Spinal cord (tissue), 10 donors: ENCODE data around the gene THBD. TPM values are rescaled to one million over a fixed set of nuclear protein-coding genes. Genes with fewer than 3 reads are reported as not detected.

Experiments
- DNase-seq, 6 donors: peaks; one replicate each; pipeline versions ENCODE4 v3.0.0 to v3.0.0-alpha.2; 2013 to 2015; ENCODE audit warnings: low spot score in 6 of 6, low read depth in 4 of 6
- H3K27ac ChIP-seq: one replicate; pipeline ENCODE4 v1.5.1; 2013; ENCODE audit warnings: low read depth, low read length, control low read depth
- H3K27me3 ChIP-seq: one replicate; pipeline ENCODE4 v1.6.1; 2013; ENCODE audit warnings: low read length; ENCODE audit not compliant: control insufficient read depth, insufficient read depth
- H3K36me3 ChIP-seq: one replicate; pipeline ENCODE4 v1.6.1; 2013; ENCODE audit warnings: low read length; ENCODE audit not compliant: control insufficient read depth, insufficient read depth
- H3K4me1 ChIP-seq: one replicate; pipeline ENCODE4 v1.6.1; 2013; ENCODE audit warnings: low read length; ENCODE audit not compliant: control insufficient read depth, insufficient read depth
- H3K4me3 ChIP-seq: one replicate; pipeline ENCODE4 v1.5.1; 2013; ENCODE audit warnings: low read depth, low read length, control low read depth
- H3K9me3 ChIP-seq: one replicate; pipeline ENCODE4 v1.6.1; 2013; ENCODE audit warnings: low read length; ENCODE audit not compliant: control insufficient read depth, insufficient read depth
- WGBS: methylation state at CpG from one replicate; pipeline ENCODE4 v1.1.5; 2013; ENCODE audit warnings: missing lambda C conversion rate; ENCODE audit not compliant: insufficient coverage; 5-methylcytosine and 5-hydroxymethylcytosine counted together
- long read RNA-seq, 4 donors: transcript quantifications; one replicate each; lab custom pipeline, GENCODE V29; 2026
- polyA plus RNA-seq, 2 donors: library from polyadenylated mRNA; unstranded; fragments of 120-200 nt; gene quantifications; one replicate each; pipeline ENCODE4 v1.2.1, GENCODE V29; 2013; ENCODE audit not compliant: insufficient read length in 2 of 2
- total RNA-seq, 2 donors: library from RNA; depleted of rRNA in 1 of 2; stranded (reverse); fragments of 120-200 nt in 1 of 2; fragments of >200 nt in 1 of 2; gene quantifications; one replicate each; pipeline versions ENCODE4 v1.2.3 to v1.2.4, GENCODE V29; 2013 to 2014
- donor health status: healthy.

THBD gene
- total RNA-seq (10 to 100 TPM; 14.7 to 14.8 TPM), polyA plus RNA-seq (10 to 100 TPM in 1 of 2 donors, 1 to 10 TPM in 1; 7.2 to 11.3 TPM)
- long read RNA-seq, donor 1, full-length matches to known transcripts = 15 of 15 reads
- long read RNA-seq, donor 1, partial matches to known transcripts = 0 of 15 reads
- long read RNA-seq, donor 1, other reads (novel, unspliced or antisense) = 0 of 15 reads
- long read RNA-seq, donor 2, full-length matches to known transcripts = 5 of 5 reads
- long read RNA-seq, donor 2, partial matches to known transcripts = 0 of 5 reads
- long read RNA-seq, donor 2, other reads (novel, unspliced or antisense) = 0 of 5 reads
- long read RNA-seq, donor 3, full-length matches to known transcripts = 8 of 8 reads
- long read RNA-seq, donor 3, partial matches to known transcripts = 0 of 8 reads
- long read RNA-seq, donor 3, other reads (novel, unspliced or antisense) = 0 of 8 reads
- long read RNA-seq, donor 4, full-length matches to known transcripts = 48 of 48 reads
- long read RNA-seq, donor 4, partial matches to known transcripts = 0 of 48 reads
- long read RNA-seq, donor 4, other reads (novel, unspliced or antisense) = 0 of 48 reads

GRCh38 chr20:23049201-23050075, at the start of gene THBD:
THBD (minus strand) TSS chr20:23049672; CDS start chr20:23049504, 168 bp downstream.
- DNase-seq = peak in 2 of 6 donors; percentile 58 to 71
- H3K4me3 ChIP-seq = peak within 1 kb of the TSS; percentile 48
- H3K9me3 ChIP-seq = no peaks in the 10 kb centered on the region
- peak within 1 kb of the TSS; percentile 50 for H3K27ac ChIP-seq
- under 1% methylated on average over 79 of the region's 79 CpGs for WGBS
- peaks cover 53% of the 10 kb centered on the region for H3K27me3 ChIP-seq
- H3K4me1 ChIP-seq = peaks cover 40% of the 10 kb centered on the region
- no peaks in the 10 kb centered on the region for H3K36me3 ChIP-seq

DNA sequence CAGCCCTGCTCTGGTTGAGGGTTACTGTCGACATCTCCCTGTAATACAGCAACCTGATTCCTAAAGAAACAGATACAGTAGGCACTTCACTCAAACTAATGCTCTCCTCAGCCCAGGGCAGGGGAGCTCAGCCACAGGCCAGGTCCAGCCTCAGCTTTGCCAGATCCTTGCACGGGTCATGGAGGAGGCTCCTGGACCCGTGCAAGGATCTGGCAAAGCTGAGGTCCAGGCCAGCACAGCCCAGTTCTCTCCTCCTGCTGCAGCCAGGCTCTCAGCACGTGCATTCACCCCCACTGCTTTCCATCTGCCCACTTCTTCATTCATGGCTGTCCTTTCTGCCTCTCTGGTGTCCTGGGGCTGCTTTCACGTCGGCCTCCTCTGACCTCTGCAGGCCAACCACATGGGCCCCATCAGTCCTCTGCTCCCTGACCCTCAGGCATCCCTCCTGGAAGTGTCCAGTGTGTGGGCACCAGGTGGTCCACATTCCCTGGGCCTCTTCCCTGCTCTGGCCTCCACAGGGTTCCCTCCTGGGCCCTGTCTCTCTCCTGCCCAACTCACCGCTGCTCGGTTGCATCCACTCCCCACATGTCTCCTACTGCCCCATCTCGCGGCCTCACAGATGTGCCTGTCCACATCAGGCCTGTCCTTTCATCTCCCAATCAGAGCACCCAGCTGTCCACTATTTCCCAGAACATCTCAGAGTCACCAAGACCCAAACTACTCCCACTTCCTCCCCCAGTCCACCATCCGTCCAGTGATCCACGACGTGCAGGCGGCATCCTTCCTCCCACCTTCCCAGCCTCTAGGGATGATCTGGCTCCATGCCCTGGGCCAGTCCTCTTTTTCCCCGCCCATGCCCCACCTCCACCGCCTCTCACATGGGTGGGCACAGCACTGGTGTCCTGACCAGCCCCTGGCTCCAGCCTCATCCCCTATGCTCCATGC, 48.4 kb upstream of the THBD start:
- Histone ChIP-seq H3K27me3 (no peaks in the 10 kb centered on the region), H3K36me3 (no peaks in the 10 kb centered on the region), H3K9me3 (no peaks in the 10 kb centered on the region), H3K4me1 (peaks cover 9% of the 10 kb centered on the region), H3K27ac (no peak overlapping the region), H3K4me3 (no peak overlapping the region)
- WGBS = 76% methylated on average over 14 of the region's 16 CpGs
- no peak for DNase-seq

DNA sequence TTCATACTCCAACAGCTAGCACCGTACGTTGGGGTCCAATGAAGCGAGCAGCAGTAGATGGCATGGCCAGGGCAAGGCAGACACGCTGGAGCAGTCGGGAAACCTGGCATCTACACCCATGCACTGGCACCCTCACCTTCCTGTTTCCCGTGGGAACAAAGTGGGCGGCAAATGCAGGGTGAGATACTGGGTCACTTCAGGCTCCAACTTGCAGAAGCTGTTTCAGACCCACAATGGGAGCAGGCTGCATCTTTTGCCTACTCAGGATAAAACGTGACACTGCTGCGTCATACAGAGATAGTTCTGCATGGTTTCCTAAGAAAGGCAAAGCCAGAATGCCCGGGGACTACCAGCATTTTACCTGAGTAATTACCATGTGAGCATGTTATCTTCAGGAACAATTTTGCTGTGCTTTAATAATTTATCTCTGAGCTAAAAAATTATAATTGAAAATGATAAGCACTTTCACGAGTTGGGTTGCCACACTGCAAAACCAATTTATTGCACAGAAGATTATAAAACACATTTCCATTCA, 47.6 kb upstream of the THBD start:
- Histone ChIP-seq H3K4me1 (peaks cover 9% of the 10 kb centered on the region), H3K27ac (no peak overlapping the region), H3K27me3 (no peaks in the 10 kb centered on the region), H3K9me3 (no peaks in the 10 kb centered on the region), H3K36me3 (no peaks in the 10 kb centered on the region), H3K4me3 (no peak overlapping the region)
- 98% methylated on average over 9 of the region's 11 CpGs for WGBS
- DNase-seq = no peak

DNA sequence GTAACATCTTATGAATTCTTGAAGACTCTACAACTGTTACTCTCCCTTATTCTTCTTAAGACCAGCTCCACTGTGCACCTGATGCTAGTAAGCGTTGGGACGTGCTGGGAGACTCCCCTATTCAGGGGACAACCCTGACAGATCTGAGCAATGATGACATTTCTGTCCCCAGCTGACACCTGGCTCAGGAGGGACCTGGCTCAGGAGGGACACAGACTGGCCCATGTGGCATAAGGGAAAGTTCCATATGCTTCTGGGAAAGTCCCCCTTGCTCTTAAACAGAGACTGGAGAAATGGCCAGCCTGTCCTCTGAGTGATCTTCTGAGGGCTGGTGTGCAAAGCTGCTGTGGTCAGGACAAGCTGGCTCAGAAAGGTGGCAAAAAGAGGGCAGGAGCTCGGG, 46.6 kb upstream of the THBD start:
- no peaks in the 10 kb centered on the region for H3K9me3 ChIP-seq
- 86% methylated on average over 3 of the region's 3 CpGs for WGBS
- no peaks in the 10 kb centered on the region for H3K36me3 ChIP-seq
- peaks cover 9% of the 10 kb centered on the region for H3K4me1 ChIP-seq
- no peak overlapping the region for H3K4me3 ChIP-seq
- no peak for DNase-seq
- H3K27ac ChIP-seq = no peak overlapping the region
- no peaks in the 10 kb centered on the region for H3K27me3 ChIP-seq

- Histone ChIP-seq H3K9me3 (no peaks in the 10 kb centered on the region), H3K27ac (no peak overlapping the region), H3K4me3 (no peak overlapping the region), H3K27me3 (no peaks in the 10 kb centered on the region), H3K4me1 (peaks cover 9% of the 10 kb centered on the region), H3K36me3 (no peaks in the 10 kb centered on the region)
- WGBS = 88% methylated on average over 3 of the region's 3 CpGs
- DNase-seq = peak in 1 of 6 donors; percentile 26
Measured at GRCh38 chr20:23095499-23095898, 46.0 kb upstream of the THBD start.

GRCh38 chr20:23094927-23095326, 45.5 kb upstream of the THBD start:
- Histone ChIP-seq H3K4me3 (no peak overlapping the region), H3K27me3 (no peaks in the 10 kb centered on the region), H3K36me3 (no peaks in the 10 kb centered on the region), H3K9me3 (no peaks in the 10 kb centered on the region), H3K27ac (no peak overlapping the region), H3K4me1 (peaks cover 5% of the 10 kb centered on the region)
- DNase-seq = no peak
- 92% methylated on average over 4 of the region's 8 CpGs for WGBS

DNA sequence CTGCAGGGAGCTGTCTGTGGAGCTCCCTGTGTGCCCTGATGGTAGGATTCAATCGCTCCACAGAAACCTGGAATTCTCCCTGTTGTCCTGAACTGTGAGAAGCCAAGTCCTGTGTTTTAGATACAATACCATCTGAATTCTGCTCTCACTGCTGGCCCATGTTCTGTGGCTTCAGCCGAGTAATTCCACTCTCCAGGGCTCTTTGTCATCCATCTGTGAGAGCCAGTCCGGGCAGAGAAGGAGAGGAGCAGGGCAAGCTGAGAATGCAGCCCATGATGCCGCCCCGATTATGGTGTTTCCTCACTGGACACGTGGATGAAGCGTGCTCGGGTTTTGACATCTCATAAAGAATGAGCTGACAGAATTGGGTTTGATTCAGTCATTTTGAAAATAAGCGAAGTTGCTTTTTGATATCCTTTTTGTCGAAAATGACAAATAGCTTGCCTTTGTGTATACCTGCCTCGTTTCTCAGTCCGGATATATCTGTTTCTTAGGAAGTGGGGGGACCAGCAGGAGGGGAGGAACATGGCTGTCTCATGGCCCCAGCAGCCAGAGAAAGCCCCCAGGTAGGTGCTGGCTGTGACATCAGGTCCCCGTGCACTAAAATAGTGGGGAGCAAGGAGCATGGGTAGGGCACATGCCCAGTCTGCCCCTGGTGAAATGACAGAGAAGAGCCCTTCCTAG, 44.9 kb upstream of the THBD start:
- Histone ChIP-seq H3K36me3 (no peaks in the 10 kb centered on the region), H3K27me3 (no peaks in the 10 kb centered on the region), H3K4me1 (peaks cover 5% of the 10 kb centered on the region), H3K4me3 (no peak overlapping the region), H3K9me3 (no peaks in the 10 kb centered on the region), H3K27ac (no peak overlapping the region)
- peak in 1 of 6 donors; percentile 30 for DNase-seq
- WGBS = 64% methylated on average over 13 of the region's 13 CpGs

- WGBS = 57% methylated on average over 3 of the region's 3 CpGs
- DNase-seq = no peak
Measured at GRCh38 chr20:23093613-23094012, 44.1 kb upstream of the THBD start.

More at GRCh38 chr20:23093613-23094012, 44.1 kb upstream of the THBD start:
- no peak overlapping the region for H3K27ac ChIP-seq
- H3K4me1 ChIP-seq = peaks cover 5% of the 10 kb centered on the region
- H3K9me3 ChIP-seq = no peaks in the 10 kb centered on the region
- H3K4me3 ChIP-seq = no peak overlapping the region
- no peaks in the 10 kb centered on the region for H3K27me3 ChIP-seq
- no peaks in the 10 kb centered on the region for H3K36me3 ChIP-seq
